H7 (cell line): ENCODE data around the gene SPECC1. TPM values are rescaled to one million over a fixed set of nuclear protein-coding genes. Genes with fewer than 3 reads are reported as not detected.
"Not testable (repeated sequence)": the region's sequence is repeated elsewhere in the genome, so short reads cannot be mapped to it uniquely, and the experiment has no call there.

Experiments used
- DNase-seq: peaks from one replicate; pipeline ENCODE4 v3.0.0; 2012
- H3K27me3 ChIP-seq: 2 replicates; pipeline ENCODE4 v1.6.0; 2011; ENCODE audit warnings: mild to moderate bottlenecking, low read length; ENCODE audit not compliant: control insufficient read depth, insufficient read depth
- H3K36me3 ChIP-seq: replicated peaks from 2 replicates; pipeline ENCODE4 v1.5.1; 2011; ENCODE audit warnings: low read length; ENCODE audit not compliant: control insufficient read depth, insufficient read depth
- H3K4me3 ChIP-seq: 2 replicates; pipeline ENCODE4 v1.5.1; 2011; ENCODE audit warnings: low read depth, mild to moderate bottlenecking, control low read depth, low read length, moderate library complexity; ENCODE audit not compliant: insufficient read depth
- total RNA-seq: library from RNA; depleted of rRNA; stranded (reverse); fragments of >200 nt; shearing (Covaris generic); gene quantifications from 2 replicates; pipeline ENCODE4 v1.2.3, GENCODE V29; 2014

SPECC1 gene
- total RNA-seq, 1 experiment from 2014 or later, result 54.1 TPM

- no peak overlapping the region for H3K4me3 ChIP-seq
- DNase-seq, result no peak
- H3K36me3 ChIP-seq, result peaks cover 10% of the 10 kb centered on the region
- H3K27me3 ChIP-seq, result no peaks in the 10 kb centered on the region
These were observed 226.6 kb downstream of the SPECC1 start for GRCh38 chr17:20235747-20236146.

- DNase-seq, result no peak
- H3K36me3 ChIP-seq, result peaks cover 10% of the 10 kb centered on the region
- no peak overlapping the region for H3K4me3 ChIP-seq
- no peaks in the 10 kb centered on the region for H3K27me3 ChIP-seq
These were observed 227.5 kb downstream of the SPECC1 start for GRCh38 chr17:20236578-20237227.

DNA sequence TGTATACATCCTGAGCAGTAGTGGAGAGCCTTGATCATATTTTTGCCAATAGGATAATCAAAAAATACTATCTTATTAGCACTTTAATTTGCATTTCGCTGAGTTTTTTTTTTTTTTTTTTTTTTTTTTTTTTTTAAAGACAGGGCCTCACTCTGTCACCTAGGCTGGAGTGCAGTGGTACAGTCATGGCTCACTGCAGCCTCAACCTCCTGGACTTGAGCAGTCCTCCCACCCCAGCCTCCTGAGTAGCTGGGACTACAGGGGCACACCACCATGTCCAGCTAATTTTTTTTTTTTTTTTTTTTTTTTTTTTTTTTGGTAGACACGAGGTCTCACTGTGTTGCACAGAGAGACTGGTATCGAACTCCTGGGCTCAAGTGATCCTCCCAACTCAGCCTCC, 230.6 kb downstream of the SPECC1 start:
- not testable (repeated sequence) for H3K27me3 ChIP-seq, DNase-seq, H3K36me3 ChIP-seq, H3K4me3 ChIP-seq

DNA sequence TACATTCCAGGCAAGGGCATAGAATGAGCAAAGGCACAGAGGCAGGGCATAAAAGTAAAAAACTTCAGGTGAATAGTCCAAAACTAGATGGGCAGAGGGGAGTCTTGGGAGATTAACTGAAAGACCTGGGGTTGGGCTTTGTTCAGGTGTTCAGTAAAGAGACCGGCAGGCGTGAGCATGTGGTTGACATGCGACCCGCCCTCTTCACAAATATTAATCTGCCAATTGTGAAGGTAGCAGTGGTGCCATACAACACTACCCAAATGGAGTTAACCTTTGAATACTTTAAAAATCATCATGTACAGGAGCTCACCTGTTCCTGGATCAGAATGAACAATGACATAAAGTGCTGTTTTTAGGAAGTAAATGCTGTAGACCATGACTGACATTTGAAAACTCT, 232.7 kb downstream of the SPECC1 start:
- no peak overlapping the region for H3K4me3 ChIP-seq
- no peaks in the 10 kb centered on the region; the same call in none of the 2 replicates for H3K36me3 ChIP-seq
- H3K27me3 ChIP-seq, result no peaks in the 10 kb centered on the region
- no peak for DNase-seq

DNA sequence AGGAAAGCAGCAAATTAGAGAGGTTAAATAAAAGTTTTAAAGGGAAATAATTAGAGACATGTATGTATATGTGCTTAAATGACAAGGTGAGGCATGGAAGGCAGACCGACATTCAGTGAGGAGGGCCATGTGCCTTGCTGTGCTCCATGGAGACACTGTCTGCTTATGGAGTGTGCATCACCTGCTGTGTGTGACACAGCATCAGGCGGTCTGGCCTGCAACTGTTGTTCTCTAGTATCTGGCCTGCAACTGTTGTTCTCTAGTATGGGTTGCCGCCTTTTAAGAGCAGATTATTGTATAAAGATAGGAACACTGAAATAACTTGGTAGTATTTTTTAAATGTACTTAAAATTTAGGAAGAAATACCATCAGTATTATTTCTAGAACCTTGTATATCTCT, 233.1 kb downstream of the SPECC1 start:
- H3K27me3 ChIP-seq, result no peaks in the 10 kb centered on the region
- no peaks in the 10 kb centered on the region; the same call in none of the 2 replicates for H3K36me3 ChIP-seq
- no peak for DNase-seq
- H3K4me3 ChIP-seq, result no peak overlapping the region

GRCh38 chr17:20243524-20243923, 234.4 kb downstream of the SPECC1 start:
- DNase-seq, result no peak
- Histone ChIP-seq H3K4me3 (no peak overlapping the region), H3K27me3 (no peaks in the 10 kb centered on the region), H3K36me3 (peaks cover 6% of the 10 kb centered on the region)

DNA sequence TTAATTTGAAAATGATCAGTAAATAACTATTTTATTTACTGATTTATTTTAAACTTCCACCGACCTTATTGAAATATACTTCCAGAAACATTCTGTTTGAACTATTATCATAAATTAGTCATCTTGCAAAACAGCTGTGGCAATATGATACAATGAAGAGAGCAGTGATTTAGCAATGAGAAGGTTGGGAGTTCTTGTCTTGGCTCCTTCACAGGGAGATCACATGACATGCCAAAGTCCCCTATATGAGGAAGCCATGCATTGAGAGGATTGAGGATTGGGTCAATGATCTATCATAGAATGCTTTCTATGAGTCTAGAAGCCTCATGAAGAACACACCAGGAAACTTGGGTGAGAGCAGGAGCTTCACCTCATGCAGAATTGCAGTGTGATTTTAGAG, 235.5 kb downstream of the SPECC1 start:
- Histone ChIP-seq H3K4me3 (no peak overlapping the region), H3K27me3 (no peaks in the 10 kb centered on the region), H3K36me3 (peaks cover 6% of the 10 kb centered on the region)
- no peak for DNase-seq

DNA sequence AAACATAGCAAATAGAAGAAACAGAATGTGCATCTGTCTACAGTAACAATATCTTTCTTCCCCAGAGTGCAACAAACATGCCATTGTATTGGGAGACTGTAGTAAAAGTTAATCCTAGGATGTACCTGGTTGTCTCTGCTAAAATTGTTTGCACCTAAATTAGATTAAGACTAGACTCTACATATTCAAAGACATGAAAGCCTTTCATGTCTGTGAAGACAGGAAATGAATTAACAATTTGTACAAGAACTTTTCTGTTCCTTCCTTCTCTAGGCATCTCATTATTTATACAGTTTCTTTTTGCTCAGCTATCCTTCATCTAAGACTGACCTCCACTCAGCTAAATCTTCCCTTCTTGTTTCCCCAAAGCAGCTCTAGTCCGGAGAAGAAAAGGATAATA, 237.5 kb downstream of the SPECC1 start:
- H3K36me3 ChIP-seq, result peaks cover 6% of the 10 kb centered on the region
- H3K4me3 ChIP-seq, result no peak overlapping the region
- no peak for DNase-seq
- H3K27me3 ChIP-seq, result no peaks in the 10 kb centered on the region

DNA sequence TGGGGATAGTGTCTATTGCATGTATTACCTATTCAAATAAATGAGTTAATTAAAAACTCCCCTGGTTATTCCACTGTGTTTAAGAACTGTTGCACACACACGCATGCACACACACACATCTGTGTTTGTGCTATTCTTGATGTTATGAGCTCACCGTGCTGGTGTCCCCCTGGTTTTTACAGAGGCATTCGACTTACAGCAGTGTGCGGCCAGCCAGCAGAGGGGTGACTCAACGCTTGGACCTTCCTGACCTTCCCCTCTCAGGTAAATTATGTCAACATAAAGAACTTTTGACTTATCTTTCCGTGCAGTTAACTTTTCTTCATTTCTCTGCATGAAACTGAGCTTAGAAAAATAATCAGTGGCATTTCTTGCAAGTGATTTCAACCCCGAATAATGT, 244.2 kb downstream of the SPECC1 start:
- no peak for DNase-seq
- peaks cover 5% of the 10 kb centered on the region for H3K36me3 ChIP-seq
- no peak overlapping the region for H3K4me3 ChIP-seq
- H3K27me3 ChIP-seq, result no peaks in the 10 kb centered on the region

DNA sequence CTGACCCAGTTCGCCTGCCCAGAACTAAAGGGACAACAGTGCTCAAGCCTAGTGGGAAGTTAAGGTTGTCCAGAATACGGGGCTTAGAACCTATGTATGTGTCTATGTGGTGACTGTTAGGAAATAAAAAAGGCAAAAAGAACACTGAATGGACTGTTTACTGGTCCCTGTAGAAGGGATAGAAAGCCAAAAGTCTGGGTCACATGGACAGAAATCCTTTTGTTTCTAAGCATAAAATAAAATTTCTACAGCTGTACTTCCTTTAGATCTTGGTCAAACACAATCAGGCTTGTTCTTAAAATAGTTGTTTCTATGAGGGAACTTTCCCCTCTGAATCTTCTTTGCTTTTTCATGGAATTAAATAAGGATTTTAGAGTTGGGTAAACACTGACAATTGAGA, 245.4 kb downstream of the SPECC1 start:
- Histone ChIP-seq H3K4me3 (no peak overlapping the region), H3K27me3 (no peaks in the 10 kb centered on the region), H3K36me3 (peaks cover 5% of the 10 kb centered on the region)
- DNase-seq, result no peak

DNA sequence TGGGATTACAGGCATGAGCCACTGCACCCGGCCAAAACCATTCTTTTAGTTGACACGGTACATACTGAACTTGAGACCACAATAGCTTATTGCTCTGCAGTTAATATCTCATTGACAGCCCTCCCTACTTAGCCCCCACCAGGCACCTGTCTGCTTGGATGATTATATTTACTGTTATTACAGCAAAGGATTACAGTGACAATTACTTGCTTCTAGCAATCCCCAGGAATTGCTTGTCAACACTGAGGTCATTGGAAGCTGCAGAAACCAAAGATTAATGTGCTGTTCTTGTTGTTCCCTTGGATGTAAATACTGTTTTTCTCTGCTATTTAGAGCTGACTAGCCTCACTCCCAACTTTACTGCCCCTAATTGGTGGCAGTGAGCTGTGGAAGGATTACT, 247.0 kb downstream of the SPECC1 start:
- Histone ChIP-seq H3K36me3 (peaks cover 9% of the 10 kb centered on the region), H3K4me3 (no peak overlapping the region), H3K27me3 (no peaks in the 10 kb centered on the region)
- no peak for DNase-seq

DNA sequence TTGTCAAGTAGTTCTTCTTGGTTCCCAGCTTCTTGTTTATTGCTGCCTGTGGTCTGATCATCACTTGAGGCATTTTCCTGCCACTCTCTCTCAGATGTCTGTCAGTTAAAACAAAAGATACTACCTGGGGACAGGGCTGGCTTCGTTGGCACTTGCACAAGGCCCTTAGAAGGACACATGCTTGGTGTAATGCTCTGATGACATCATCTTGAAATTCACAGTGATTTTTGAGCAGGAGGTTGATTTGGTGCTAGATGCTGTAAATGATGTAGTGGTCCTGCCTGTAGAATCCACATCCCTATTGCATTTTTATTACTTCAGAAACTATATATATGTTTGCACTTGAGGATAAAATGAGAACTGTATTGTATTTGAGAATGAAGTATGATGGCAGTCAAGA, 247.8 kb downstream of the SPECC1 start:
- no peak for DNase-seq
- H3K4me3 ChIP-seq, result no peak overlapping the region
- no peaks in the 10 kb centered on the region for H3K27me3 ChIP-seq
- H3K36me3 ChIP-seq, result peaks cover 9% of the 10 kb centered on the region

GRCh38 chr17:20257798-20258197, 248.6 kb downstream of the SPECC1 start:
- no peaks in the 10 kb centered on the region for H3K27me3 ChIP-seq
- H3K36me3 ChIP-seq, result peaks cover 9% of the 10 kb centered on the region
- H3K4me3 ChIP-seq, result no peak overlapping the region
- DNase-seq, result no peak

DNA sequence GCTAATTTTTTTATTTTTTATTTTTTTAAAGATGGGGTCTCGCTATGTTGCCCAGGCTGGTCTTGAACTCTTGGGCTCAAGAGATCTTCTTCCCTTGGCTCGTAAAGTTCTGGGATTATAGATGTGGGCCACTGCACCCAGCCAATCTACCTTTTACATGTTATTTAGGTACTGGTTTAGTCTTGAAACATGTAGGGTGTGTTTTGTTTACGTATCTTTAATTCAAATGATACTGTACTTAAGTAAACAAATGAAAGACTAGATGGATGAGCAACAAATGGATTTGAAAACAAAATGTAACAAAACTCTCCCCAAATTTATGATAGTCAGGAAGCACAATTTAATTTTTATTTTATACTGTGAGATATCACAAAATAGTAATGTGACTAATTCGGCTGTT, 250.5 kb downstream of the SPECC1 start:
- DNase-seq, result no peak

GRCh38 chr17:20260268-20260667, 251.1 kb downstream of the SPECC1 start:
- no peak overlapping the region for H3K4me3 ChIP-seq
- no peaks in the 10 kb centered on the region for H3K27me3 ChIP-seq
- peaks cover 9% of the 10 kb centered on the region for H3K36me3 ChIP-seq
- DNase-seq, result no peak

More for the DNA sequence above, 250.5 kb downstream of the SPECC1 start:
- no peaks in the 10 kb centered on the region for H3K27me3 ChIP-seq
- no peak overlapping the region for H3K4me3 ChIP-seq
- H3K36me3 ChIP-seq, result peaks cover 9% of the 10 kb centered on the region
